HepG2 (cell line): ENCODE measurements around the gene TSPAN11. TPM values are rescaled to one million over a fixed set of nuclear protein-coding genes. Genes with fewer than 3 reads are reported as not detected.

ENCODE experiments used
- ATAC-seq: fragments of 200-7000 bp; cut with Tn5 transposase; 3 replicates; pipeline ENCODE4 v1.9.1; 2020; ENCODE audit warnings: mild to moderate bottlenecking, moderate library complexity
- BruUV-seq: library from RNA; stranded (reverse); fragments of 400-500 nt; replicated peaks from 2 replicates; lab custom pipeline; 2021; lab: Mats Ljungman, UMichigan
- CTCF ChIA-PET: fragments of 300-600 bp; formaldehyde crosslinking; extraction: SDS; loops from one replicate; lab custom pipeline; 2021; ENCODE audit warnings: low total read pairs, inconsistent platforms, low intra/inter-chr PET ratio; lab: Yijun Ruan, JAX
- POLR2A ChIA-PET: fragments of 350-600 bp; sonication (Branson Sonifier 250); formaldehyde crosslinking; loops from one replicate; lab custom pipeline; 2020; ENCODE audit warnings: antibody characterized with exemption, inconsistent platforms; lab: Yijun Ruan, JAX
- DNase-seq: peaks from one replicate; pipeline ENCODE4 v3.0.0-alpha.2; 2015; ENCODE audit warnings: low spot score
- FAIRE-seq: peaks from 3 replicates; lab custom pipeline; 2011; peaks lifted over from hg19 to GRCh38; lab: Jason Lieb, UNC
- H2AFZ ChIP-seq: one replicate; pipeline ENCODE4 v1.6.1; 2011; ENCODE audit warnings: low read length, inconsistent platforms
- H3K27ac ChIP-seq: fragments of 300-600 bp; 3 replicates; pipeline ENCODE4 v1.8.0; 2011; ENCODE audit warnings: mixed run types, mild to moderate bottlenecking, mixed read lengths, low read length, inconsistent platforms; ENCODE audit not compliant: insufficient read depth; ENCODE audit errors: extremely low read length
- H3K27me3 ChIP-seq, 2 experiments: fragments of 200-600 bp in 1 of 2; 2 replicates in 1 of 2; 3 replicates in 1 of 2; pipeline versions ENCODE4 v1.6.0 to v1.8.0; 2011; ENCODE audit warnings: low read length in 2 of 2, mild to moderate bottlenecking in 2 of 2, moderate library complexity in 2 of 2, inconsistent platforms in 1 of 2; ENCODE audit not compliant: insufficient read depth in 2 of 2, control insufficient read depth in 1 of 2
- H3K36me3 ChIP-seq, 2 experiments: fragments of 200-600 bp in 1 of 2; replicated peaks in 1 of 2; 2 replicates in 1 of 2; 3 replicates in 1 of 2; pipeline versions ENCODE4 v1.5.1 to v1.8.0; 2011; ENCODE audit warnings: low read length in 2 of 2, inconsistent platforms in 1 of 2; ENCODE audit not compliant: insufficient read depth in 2 of 2, control insufficient read depth in 1 of 2
- H3K4me1 ChIP-seq: 2 replicates; pipeline ENCODE4 v1.5.1; 2012; ENCODE audit warnings: low read length, inconsistent platforms; ENCODE audit not compliant: insufficient read depth
- H3K4me2 ChIP-seq: 2 replicates; pipeline ENCODE4 v1.6.0; 2011; ENCODE audit warnings: low read depth, low read length, inconsistent platforms
- H3K4me3 ChIP-seq, 3 experiments: fragments of 200-600 bp in 1 of 3; sonication (generic), shearing (Covaris generic) in 1 of 3; replicated peaks in 1 of 3; 2 replicates each; pipeline ENCODE4 v1.5.1; 2011 to 2016; ENCODE audit warnings: low read length in 3 of 3, inconsistent platforms in 2 of 3, low read depth in 2 of 3, mild to moderate bottlenecking in 2 of 3, control low read depth in 1 of 3, mixed read lengths in 1 of 3; ENCODE audit not compliant: insufficient read depth in 1 of 3
- H3K79me2 ChIP-seq: one replicate; pipeline ENCODE4 v1.6.1; 2011; ENCODE audit warnings: low read length, inconsistent platforms; ENCODE audit not compliant: insufficient read depth
- H3K9ac ChIP-seq: 2 replicates; pipeline ENCODE4 v1.6.0; 2011; ENCODE audit warnings: mild to moderate bottlenecking, low read depth, low read length, inconsistent platforms; ENCODE audit not compliant: insufficient read depth
- H3K9me3 ChIP-seq: 2 replicates; pipeline ENCODE4 v1.5.1; 2012; ENCODE audit warnings: mild to moderate bottlenecking, low read length
- H4K20me1 ChIP-seq: 2 replicates; pipeline ENCODE4 v1.6.0; 2011; ENCODE audit warnings: inconsistent platforms, mild to moderate bottlenecking, low read length, moderate library complexity; ENCODE audit not compliant: insufficient read depth
- DRAP1 ChIP-seq: IDR thresholded peaks from 2 replicates; pipeline ENCODE4 v1.6.1; 2016; ENCODE audit warnings: missing genetic modification reagents, missing compliant biosample characterization
- ELF3 ChIP-seq: IDR thresholded peaks from 2 replicates; pipeline ENCODE4 v1.6.1; 2016; ENCODE audit warnings: missing genetic modification reagents, missing compliant biosample characterization
- HNF4A ChIP-seq: sonication (generic); formaldehyde crosslinking; IDR thresholded peaks from 2 replicates; pipeline ENCODE4 v1.4.0; 2020; ENCODE audit warnings: missing genetic modification reagents
- MAFF ChIP-seq: IDR thresholded peaks from 2 replicates; pipeline ENCODE4 v1.6.1; 2011; ENCODE audit warnings: low read depth, low read length, improper control_type of control experiment
- MAFK ChIP-seq, 2 experiments: IDR thresholded peaks in 1 of 2; conservative IDR thresholded peaks in 1 of 2; 2 replicates each; pipeline ENCODE4 v1.6.1; 2011; ENCODE audit warnings: improper control_type of control experiment in 2 of 2, low read length in 2 of 2
- NCOR1 ChIP-seq: fragments of 200-600 bp; sonication (generic); IDR thresholded peaks from 2 replicates; pipeline ENCODE4 v1.7.0; 2017; ENCODE audit warnings: antibody characterized with exemption, low read length, borderline replicate concordance
- NFIC ChIP-seq: IDR thresholded peaks from 2 replicates; pipeline ENCODE4 v1.6.1; 2012; ENCODE audit warnings: mild to moderate bottlenecking, low read length, inconsistent platforms
- PCBP1 ChIP-seq: fragments of 200-400 bp; formaldehyde crosslinking; IDR thresholded peaks from 2 replicates; pipeline ENCODE4 v1.6.1; 2017; ENCODE audit warnings: mild to moderate bottlenecking, low read depth, low read length, borderline replicate concordance
- SOX5 ChIP-seq: IDR thresholded peaks from 2 replicates; pipeline ENCODE4 v1.6.1; 2016; ENCODE audit warnings: borderline replicate concordance
- SSRP1 ChIP-seq: IDR thresholded peaks from 2 replicates; pipeline ENCODE4 v1.6.1; 2016; ENCODE audit warnings: control low read depth
- STAT6 ChIP-seq: sonication (generic); formaldehyde crosslinking; IDR thresholded peaks from 2 replicates; pipeline ENCODE4 v1.4.0; 2020; ENCODE audit warnings: missing genetic modification reagents, mild to moderate bottlenecking, borderline replicate concordance
- ZNF501 ChIP-seq: sonication (generic); formaldehyde crosslinking; IDR thresholded peaks from 2 replicates; pipeline ENCODE4 v1.5.1; 2020; ENCODE audit warnings: mild to moderate bottlenecking, moderate library complexity, missing genetic modification reagents
- ZNF580 ChIP-seq: IDR thresholded peaks from 2 replicates; pipeline ENCODE4 v1.6.1; 2016; ENCODE audit warnings: low read depth, borderline replicate concordance
- ZSCAN31 ChIP-seq: sonication (generic); formaldehyde crosslinking; IDR thresholded peaks from 2 replicates; pipeline ENCODE4 v1.5.0; 2020; ENCODE audit warnings: low read depth, mild to moderate bottlenecking, missing genetic modification reagents
- WGBS: methylation state at CpG from one replicate; pipeline ENCODE4 v1.1.6; 2017; ENCODE audit warnings: low lambda C conversion rate; 5-methylcytosine and 5-hydroxymethylcytosine counted together
- in situ Hi-C: cut with HindIII; loops from 2 replicates; pipeline ENCODE4 v1.10.0; 2017; ENCODE audit warnings: low pct_unique_long_range_greater_than_20kb; ENCODE audit not compliant: extremely low pct_ligation_motif_present
- intact Hi-C: fragments of 100-400 bp; cut with micrococcal nuclease; formaldehyde crosslinking; loops from one replicate; pipeline ENCODE4 v1.10.0; 2022; ENCODE audit not compliant: unreplicated experiment
- polyA plus RNA-seq, 8 experiments: library from polyadenylated mRNA; depleted of rRNA in 3 of 8; stranded (reverse) in 7 of 8; unstranded in 1 of 8; fragments of >200 nt; fragmentation: Illumina TruSeq in 4 of 8; extraction: Trizol in 4 of 8; gene quantifications; 2 replicates each; pipeline versions ENCODE4 v1.2.1 to v1.2.3, GENCODE V29; 2011 to 2016; ENCODE audit warnings: low read depth in 4 of 8, missing spikeins in 1 of 8, mixed read lengths in 1 of 8; ENCODE audit not compliant: insufficient read depth in 1 of 8
- total RNA-seq, 5 experiments: library from RNA; depleted of rRNA; stranded (reverse); fragments of >200 nt; fragmentation: Illumina TruSeq; extraction: Trizol; gene quantifications; 2 replicates each; pipeline ENCODE4 v1.2.3, GENCODE V29; 2016; ENCODE audit warnings: low read depth in 1 of 5
- TF ChIP-seq, protein P1 (sequence below): sonication (generic); formaldehyde crosslinking; conservative IDR thresholded peaks from 2 replicates; pipeline ENCODE4 v1.4.0; 2020; ENCODE audit warnings: mild to moderate bottlenecking, missing genetic modification reagents, moderate library complexity

TSPAN11 gene
- total and polyA plus RNA-seq, 2 of the 13 experiments (the other 11 are each of a cell fraction or from before 2014, with no cell fraction given): 0.01 to 0.07 TPM

- TF ChIP-seq ZNF580 (CRISPR knock-in tag): no peak
Measured at GRCh38 chr12:30908076-30908721, 18.3 kb upstream of the TSPAN11 start (continued).

- ChIA-PET POLR2A (no interaction called here), CTCF (no interaction called here)
- Histone ChIP-seq H3K9ac (no peak overlapping the region), H4K20me1 (no peaks in the 10 kb centered on the region), H3K4me1 (peaks cover 27% of the 10 kb centered on the region), H3K27ac (no peak overlapping the region), H2AFZ (no peak overlapping the region), H3K9me3 (no peaks in the 10 kb centered on the region), H3K36me3 (no peaks in the 10 kb centered on the region), H3K79me2 (no peaks in the 10 kb centered on the region), H3K4me3 (no peak overlapping the region), H3K4me2 (peak overlapping the region; percentile 32), H3K27me3 (0 out of 5 replicates have a peak, but pooled peaks cover 0 to 3% of the 10 kb centered on the region in 2 experiments)
- DNase-seq (peak; percentile 56), ATAC-seq (peak; percentile 92), FAIRE-seq (peak; percentile 60)
- BruUV-seq: no TSS peak
- intact Hi-C loops: no loop called here
- 0% methylated on average over 3 of the region's 3 CpGs for WGBS
- in situ Hi-C loops: no loop called here
- TF ChIP-seq NFIC (peak; percentile 22; the same call in 1 of the 2 replicates), MAFF (peak; percentile 58), DRAP1 (no peak), STAT6 (no peak), ELF3 (CRISPR knock-in tag) (peak; percentile 25; the same call in 1 of the 2 replicates), NCOR1 (no peak), ZNF501 (CRISPR knock-in tag) (no peak), SOX5 (CRISPR knock-in tag) (peak; percentile 9; the same call in 1 of the 2 replicates), HNF4A (CRISPR knock-in tag) (peak; percentile 56; the same call in 1 of the 2 replicates), SSRP1 (CRISPR knock-in tag) (no peak), ZSCAN31 (CRISPR knock-in tag) (no peak), MAFK (conservative IDR thresholded peaks at IDR 0.05 in 1 of 2, IDR thresholded peaks at IDR 0.05 in 1 of 2; ENCODE audit: low read length in 2 of 2) (peak; percentile 62 to 74), PCBP1 (no peak)
- TF ChIP-seq, protein P1, sequence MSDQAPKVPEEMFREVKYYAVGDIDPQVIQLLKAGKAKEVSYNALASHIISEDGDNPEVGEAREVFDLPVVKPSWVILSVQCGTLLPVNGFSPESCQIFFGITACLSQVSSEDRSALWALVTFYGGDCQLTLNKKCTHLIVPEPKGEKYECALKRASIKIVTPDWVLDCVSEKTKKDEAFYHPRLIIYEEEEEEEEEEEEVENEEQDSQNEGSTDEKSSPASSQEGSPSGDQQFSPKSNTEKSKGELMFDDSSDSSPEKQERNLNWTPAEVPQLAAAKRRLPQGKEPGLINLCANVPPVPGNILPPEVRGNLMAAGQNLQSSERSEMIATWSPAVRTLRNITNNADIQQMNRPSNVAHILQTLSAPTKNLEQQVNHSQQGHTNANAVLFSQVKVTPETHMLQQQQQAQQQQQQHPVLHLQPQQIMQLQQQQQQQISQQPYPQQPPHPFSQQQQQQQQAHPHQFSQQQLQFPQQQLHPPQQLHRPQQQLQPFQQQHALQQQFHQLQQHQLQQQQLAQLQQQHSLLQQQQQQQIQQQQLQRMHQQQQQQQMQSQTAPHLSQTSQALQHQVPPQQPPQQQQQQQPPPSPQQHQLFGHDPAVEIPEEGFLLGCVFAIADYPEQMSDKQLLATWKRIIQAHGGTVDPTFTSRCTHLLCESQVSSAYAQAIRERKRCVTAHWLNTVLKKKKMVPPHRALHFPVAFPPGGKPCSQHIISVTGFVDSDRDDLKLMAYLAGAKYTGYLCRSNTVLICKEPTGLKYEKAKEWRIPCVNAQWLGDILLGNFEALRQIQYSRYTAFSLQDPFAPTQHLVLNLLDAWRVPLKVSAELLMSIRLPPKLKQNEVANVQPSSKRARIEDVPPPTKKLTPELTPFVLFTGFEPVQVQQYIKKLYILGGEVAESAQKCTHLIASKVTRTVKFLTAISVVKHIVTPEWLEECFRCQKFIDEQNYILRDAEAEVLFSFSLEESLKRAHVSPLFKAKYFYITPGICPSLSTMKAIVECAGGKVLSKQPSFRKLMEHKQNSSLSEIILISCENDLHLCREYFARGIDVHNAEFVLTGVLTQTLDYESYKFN (CRISPR knock-in tag): 0 out of 2 replicates have a peak, but pooled peaks have one; percentile 32
Measured at GRCh38 chr12:30908722-30909348, 17.7 kb upstream of the TSPAN11 start.
